OCI-LY7 (cell line): ENCODE data around the gene ZFYVE28.

Experiments
- CTCF ChIP-seq: fragments of 200-600 bp; sonication (generic); conservative IDR thresholded peaks from 2 replicates; pipeline ENCODE4 v1.5.1; 2014; ENCODE audit warnings: mild to moderate bottlenecking, antibody characterized with exemption, low read length, moderate library complexity, mixed read lengths
- EZH2phosphoT487 ChIP-seq: fragments of 200-600 bp; sonication (generic); IDR thresholded peaks from 2 replicates; pipeline ENCODE4 v1.6.1; 2018; ENCODE audit warnings: low read depth, borderline replicate concordance, mild to moderate bottlenecking, mixed run types, antibody characterized with exemption, low read length, moderate library complexity, mixed read lengths

- no peak for TF ChIP-seq CTCF
- TF ChIP-seq EZH2phosphoT487 = no peak
Measured at GRCh38 chr4:2416564-2417225, 1.8 kb downstream of the ZFYVE28 start.
